SK-N-MC (cell line): ENCODE measurements around the gene COBL.

ENCODE experiments used
- EZH2 ChIP-seq: fragments of 200-600 bp; sonication (generic); IDR thresholded peaks from one replicate; pipeline ENCODE4 v1.6.1; 2017; ENCODE audit warnings: antibody characterized with exemption
- POLR2AphosphoS5 ChIP-seq: IDR thresholded peaks from 2 replicates; pipeline ENCODE4 v1.6.1; 2012; ENCODE audit warnings: mild to moderate bottlenecking, low read depth, low read length, borderline replicate concordance

DNA sequence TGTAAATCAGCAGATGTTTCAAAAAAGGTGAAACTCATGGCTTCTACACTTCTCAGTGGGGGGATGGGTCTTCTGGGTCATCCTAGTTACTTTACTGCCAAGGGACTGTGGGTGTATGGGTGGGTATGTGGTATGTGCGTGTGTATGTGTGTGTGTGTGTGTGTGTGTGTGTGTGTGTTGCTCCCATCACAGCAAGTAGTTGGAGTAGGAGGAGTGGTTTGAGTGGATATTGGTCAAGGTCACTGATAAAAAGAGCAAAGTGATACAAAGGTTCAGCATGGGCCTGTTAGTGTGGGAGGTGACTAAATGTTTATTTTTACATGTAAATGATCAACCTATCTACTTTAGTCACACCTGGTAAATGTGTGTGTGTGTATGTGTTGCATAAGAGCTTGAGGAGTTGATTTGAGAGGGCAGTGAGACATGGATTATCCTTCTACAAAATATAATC is 11.8 kb upstream of the COBL start:
- TF ChIP-seq POLR2AphosphoS5 (no peak), EZH2 (no peak)
